Measurements from ENCODE around the gene CCNB2.
"Not testable (repeated sequence)": the region's sequence is repeated elsewhere in the genome, so short reads cannot be mapped to it uniquely, and the experiment has no call there.

The CCNB2 gene

GRCh38 chr15:59137566-59137965, 32.6 kb downstream of the CCNB2 start:
- DNase-seq, result peak in 1 of 2 experiments; percentile 32

- DNase-seq, result peak; percentile 65 to 75
Observed at GRCh38 chr15:59138243-59138642, 33.3 kb downstream of the CCNB2 start.

- DNase-seq, result no peak
Observed at GRCh38 chr15:59140422-59141226, 35.7 kb downstream of the CCNB2 start.

GRCh38 chr15:59143281-59143680, 38.3 kb downstream of the CCNB2 start:
- DNase-seq, result no peak

GRCh38 chr15:59144594-59144993, 39.6 kb downstream of the CCNB2 start:
- DNase-seq, result not testable (repeated sequence)

GRCh38 chr15:59147666-59148065, 42.7 kb downstream of the CCNB2 start:
- no peak for DNase-seq

GRCh38 chr15:59148153-59148833, 43.3 kb downstream of the CCNB2 start:
- DNase-seq, result no peak

- DNase-seq, result no peak
Observed at GRCh38 chr15:59150185-59150584, 45.2 kb downstream of the CCNB2 start.

GRCh38 chr15:59152694-59153450, 47.9 kb downstream of the CCNB2 start:
- DNase-seq, result no peak

- no peak for DNase-seq
Observed at GRCh38 chr15:59153466-59153865, 48.5 kb downstream of the CCNB2 start.

GRCh38 chr15:59154243-59154642, 49.3 kb downstream of the CCNB2 start:
- no peak for DNase-seq

GRCh38 chr15:59155431-59155830, 50.5 kb downstream of the CCNB2 start:
- DNase-seq, result no peak

- DNase-seq, result no peak
Observed at GRCh38 chr15:59157396-59157795, 52.5 kb downstream of the CCNB2 start.

- DNase-seq, result no peak
Observed at GRCh38 chr15:59157840-59158700, 53.1 kb downstream of the CCNB2 start.

- DNase-seq, result no peak
Observed at GRCh38 chr15:59158701-59159034, 53.7 kb downstream of the CCNB2 start.

- no peak for DNase-seq
Observed at GRCh38 chr15:59159210-59159609, 54.3 kb downstream of the CCNB2 start.

- peak; percentile 47 to 50 for DNase-seq
Observed at GRCh38 chr15:59160880-59161593, 56.1 kb downstream of the CCNB2 start.

- not testable (repeated sequence) for DNase-seq
Observed at GRCh38 chr15:59162080-59162479, 57.1 kb downstream of the CCNB2 start.

GRCh38 chr15:59165726-59166125, 60.8 kb downstream of the CCNB2 start:
- no peak for DNase-seq

GRCh38 chr15:59166166-59166565, 61.2 kb downstream of the CCNB2 start:
- no peak for DNase-seq

GRCh38 chr15:59166601-59167265, 61.8 kb downstream of the CCNB2 start:
- no peak for DNase-seq
